Prostate gland (tissue), 2 donors: ENCODE measurements around the gene BASP1.

Experiments used
- POLR2A ChIP-seq: fragments of 450-650 bp; IDR thresholded peaks from one replicate; pipeline ENCODE4 v1.6.1; 2016; ENCODE audit warnings: antibody characterized with exemption, mild to moderate bottlenecking
- TF ChIP-seq, protein P1 (sequence below), 4 experiments: fragments of 200-600 bp in 2 of 4; fragments of 450-650 bp in 2 of 4; sonication (generic) in 2 of 4; IDR thresholded peaks; 1 replicate in 3 of 4; 2 replicates in 1 of 4; pipeline ENCODE4 v1.5.1; 2016 to 2019; ENCODE audit warnings: antibody characterized with exemption in 4 of 4, mild to moderate bottlenecking in 2 of 4, moderate library complexity in 2 of 4

GRCh38 chr5:17239953-17240352 lies 22.5 kb downstream of the BASP1 start:
- TF ChIP-seq POLR2A: no peak
- TF ChIP-seq, protein P1, sequence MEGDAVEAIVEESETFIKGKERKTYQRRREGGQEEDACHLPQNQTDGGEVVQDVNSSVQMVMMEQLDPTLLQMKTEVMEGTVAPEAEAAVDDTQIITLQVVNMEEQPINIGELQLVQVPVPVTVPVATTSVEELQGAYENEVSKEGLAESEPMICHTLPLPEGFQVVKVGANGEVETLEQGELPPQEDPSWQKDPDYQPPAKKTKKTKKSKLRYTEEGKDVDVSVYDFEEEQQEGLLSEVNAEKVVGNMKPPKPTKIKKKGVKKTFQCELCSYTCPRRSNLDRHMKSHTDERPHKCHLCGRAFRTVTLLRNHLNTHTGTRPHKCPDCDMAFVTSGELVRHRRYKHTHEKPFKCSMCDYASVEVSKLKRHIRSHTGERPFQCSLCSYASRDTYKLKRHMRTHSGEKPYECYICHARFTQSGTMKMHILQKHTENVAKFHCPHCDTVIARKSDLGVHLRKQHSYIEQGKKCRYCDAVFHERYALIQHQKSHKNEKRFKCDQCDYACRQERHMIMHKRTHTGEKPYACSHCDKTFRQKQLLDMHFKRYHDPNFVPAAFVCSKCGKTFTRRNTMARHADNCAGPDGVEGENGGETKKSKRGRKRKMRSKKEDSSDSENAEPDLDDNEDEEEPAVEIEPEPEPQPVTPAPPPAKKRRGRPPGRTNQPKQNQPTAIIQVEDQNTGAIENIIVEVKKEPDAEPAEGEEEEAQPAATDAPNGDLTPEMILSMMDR (IDR thresholded peaks at IDR 0.05): no peak
